ENCODE measurements around the gene WT1. TPM values are rescaled to one million over a fixed set of nuclear protein-coding genes. Genes with fewer than 3 reads are reported as not detected.

WT1 gene
- total and polyA plus RNA-seq, 2 of the 4 experiments (the other 2 are of a cell fraction): not detected

- TF ChIP-seq RFX5 (IDR thresholded peaks at IDR 0.05; ENCODE audit: low read depth, low read length) (no peak), FOS (IDR thresholded peaks at IDR 0.05; ENCODE audit: low read depth, low read length) (no peak), SMC3 (IDR thresholded peaks at IDR 0.05; ENCODE audit: low read depth, low read length) (no peak), BHLHE40 (IDR thresholded peaks at IDR 0.05; ENCODE audit: low read depth, low read length) (no peak), CTCF (conservative IDR thresholded peaks at IDR 0.05; ENCODE audit: low read depth, low read length) (no peak), POLR2A (IDR thresholded peaks at IDR 0.05; ENCODE audit: low read depth, low read length) (no peak), CEBPB (IDR thresholded peaks at IDR 0.05; ENCODE audit: low read depth, low read length) (no peak), RAD21 (IDR thresholded peaks at IDR 0.05; ENCODE audit: low read length) (no peak), CHD1 (IDR thresholded peaks at IDR 0.05; ENCODE audit: low read depth, low read length) (no peak), NFE2L2 (IDR thresholded peaks at IDR 0.05; ENCODE audit: low read depth, low read length) (no peak), MAZ (IDR thresholded peaks at IDR 0.05; ENCODE audit: borderline replicate concordance, low read depth, low read length) (no peak), ELK1 (IDR thresholded peaks at IDR 0.05; ENCODE audit: borderline replicate concordance, low read depth, low read length) (no peak), RCOR1 (IDR thresholded peaks at IDR 0.05; ENCODE audit: insufficient replicate concordance, low read length) (no peak)
- TF ChIP-seq, protein P1, sequence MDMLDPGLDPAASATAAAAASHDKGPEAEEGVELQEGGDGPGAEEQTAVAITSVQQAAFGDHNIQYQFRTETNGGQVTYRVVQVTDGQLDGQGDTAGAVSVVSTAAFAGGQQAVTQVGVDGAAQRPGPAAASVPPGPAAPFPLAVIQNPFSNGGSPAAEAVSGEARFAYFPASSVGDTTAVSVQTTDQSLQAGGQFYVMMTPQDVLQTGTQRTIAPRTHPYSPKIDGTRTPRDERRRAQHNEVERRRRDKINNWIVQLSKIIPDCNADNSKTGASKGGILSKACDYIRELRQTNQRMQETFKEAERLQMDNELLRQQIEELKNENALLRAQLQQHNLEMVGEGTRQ (IDR thresholded peaks at IDR 0.05; ENCODE audit: low read depth, low read length): no peak
- no CpG with 5 or more reads among the region's 2 CpGs for whole genome bisulfite sequencing, 2 experiments (ENCODE audit: extremely low coverage in 2 of 2, insufficient read length in 1 of 2)
- dilution Hi-C loops (cut with HindIII; ENCODE audit: low sequenced_read_pairs, unreplicated experiment): no loop called here
- H3K36me3 ChIP-seq (ENCODE audit: control insufficient read depth, insufficient read depth, low read length): no peaks in the 10 kb centered on the region
- no peaks in the 10 kb centered on the region for H3K4me1 ChIP-seq (ENCODE audit: control insufficient read depth, insufficient read depth, low read length)
- H3K27me3 ChIP-seq (ENCODE audit: control insufficient read depth, insufficient read depth, low read length): no peaks in the 10 kb centered on the region; the same call in 1 of the 2 replicates
- H3K4ac ChIP-seq (ENCODE audit: low read depth, low read length): no peak overlapping the region
- H3K18ac ChIP-seq (ENCODE audit: low read depth, low read length): no peak overlapping the region
- H3K23ac ChIP-seq (ENCODE audit: low read depth, low read length): no peak overlapping the region
- H4K91ac ChIP-seq (ENCODE audit: insufficient read depth, low read depth, low read length): no peak overlapping the region
- H4K20me1 ChIP-seq (ENCODE audit: insufficient read depth, low read length): no peaks in the 10 kb centered on the region
- H3K9ac ChIP-seq (ENCODE audit: low read depth, low read length): no peak overlapping the region
- H4K8ac ChIP-seq (ENCODE audit: low read depth in 2 of 2, low read length in 2 of 2): no peak overlapping the region
- H3K4me2 ChIP-seq (ENCODE audit: low read depth, low read length): no peak overlapping the region
- H2BK15ac ChIP-seq (ENCODE audit: low read depth, low read length): no peak overlapping the region
- H3K27ac ChIP-seq (ENCODE audit: insufficient read depth, low read length): no peak overlapping the region
- no peaks in the 10 kb centered on the region for H3K79me1 ChIP-seq (ENCODE audit: low read depth in 1 of 2, low read length in 2 of 2)
- H2AK5ac ChIP-seq (ENCODE audit: low read depth, low read length): no peak overlapping the region
- no peak overlapping the region for H2BK120ac ChIP-seq (ENCODE audit: low read depth, low read length)
- BruUV-seq (replicated peaks): no TSS peak
- H3K14ac ChIP-seq (replicated peaks; ENCODE audit: low read depth, low read length): no peak overlapping the region
- no peak overlapping the region for H2AFZ ChIP-seq (replicated peaks; ENCODE audit: low read length, poor library complexity)
- no peak overlapping the region for H2BK20ac ChIP-seq (ENCODE audit: low read depth, low read length)
- no peaks in the 10 kb centered on the region for H3K9me3 ChIP-seq (ENCODE audit: control insufficient read depth, insufficient read depth, low read length)
- in situ Hi-C loops (cut with MboI; ENCODE audit: low sequenced_read_pairs): no loop called here
- no peak overlapping the region for H2AK9ac ChIP-seq (replicated peaks; ENCODE audit: low read depth, low read length, poor library complexity)
- intact Hi-C loops (cut with micrococcal nuclease): no loop called here
- H2BK5ac ChIP-seq (ENCODE audit: low read depth, low read length, poor library complexity, severe bottlenecking): no peak overlapping the region
- H3K4me3 ChIP-seq (ENCODE audit: insufficient read depth, low read depth, low read length): no peak overlapping the region
- CTCF ChIA-PET: interaction anchor here (1.0 kb wide), 1 partner anchor 12 kb away, joined by 3 read pairs; no protein-coding TSS in a partner anchor
- DNase-seq (no peak), ATAC-seq (ENCODE audit: low read depth) (no peak)
- POLR2A ChIA-PET (ENCODE audit: unreplicated experiment): no interaction called here
- no peak overlapping the region for H3K56ac ChIP-seq (ENCODE audit: extremely low read depth, insufficient read depth, low read length)
- no peak overlapping the region for H4K5ac ChIP-seq (ENCODE audit: low read depth, low read length)
- no peaks in the 10 kb centered on the region for H3K9me1 ChIP-seq (ENCODE audit: insufficient read depth, low read length)
These were observed 32.5 kb downstream of the WT1 start for GRCh38 chr11:32402836-32403235.
